Activated T-cell treated with anti-CD3 and anti-CD28 coated beads, Interleukin-2, amount 50 U/mL, for 24 hours (primary cell): ENCODE measurements around the gene MLYCD.
"Not testable (repeated sequence)": the region's sequence is repeated elsewhere in the genome, so short reads cannot be mapped to it uniquely, and the experiment has no call there.

Experiments
- DNase-seq: peaks from one replicate; pipeline ENCODE4 v3.0.0-alpha.2; 2020
- H3K27ac Mint-ChIP-seq: 2 replicates; pipeline ENCODE4 v1.8.0; 2020; ENCODE audit warnings: mild to moderate bottlenecking, mixed read lengths
- H3K27me3 Mint-ChIP-seq: 2 replicates; pipeline ENCODE4 v1.8.0; 2020; ENCODE audit warnings: mixed read lengths
- H3K36me3 Mint-ChIP-seq: 2 replicates; pipeline ENCODE4 v1.8.0; 2020; ENCODE audit warnings: low read depth, mixed read lengths
- H3K4me1 Mint-ChIP-seq: 2 replicates; pipeline ENCODE4 v1.8.0; 2020; ENCODE audit warnings: low read depth, mixed read lengths
- H3K4me3 Mint-ChIP-seq: 2 replicates; pipeline ENCODE4 v1.8.0; 2020; ENCODE audit warnings: mild to moderate bottlenecking, moderate library complexity, mixed read lengths
- H3K9me3 Mint-ChIP-seq: 2 replicates; pipeline ENCODE4 v1.8.0; 2020; ENCODE audit warnings: mixed read lengths

Gene MLYCD

GRCh38 chr16:83937267-83937666 lies 38.4 kb downstream of the MLYCD start:
- Mint-ChIP-seq H3K4me1 (no peaks in the 10 kb centered on the region), H3K4me3 (no peak overlapping the region), H3K36me3 (no peaks in the 10 kb centered on the region), H3K27me3 (no peaks in the 10 kb centered on the region), H3K9me3 (no peaks in the 10 kb centered on the region), H3K27ac (no peak overlapping the region)
- no peak for DNase-seq

GRCh38 chr16:83937922-83938885 lies 39.3 kb downstream of the MLYCD start:
- no peaks in the 10 kb centered on the region for H3K9me3 Mint-ChIP-seq
- H3K4me1 Mint-ChIP-seq = no peaks in the 10 kb centered on the region
- DNase-seq = no peak
- no peak overlapping the region for H3K27ac Mint-ChIP-seq
- no peak overlapping the region for H3K4me3 Mint-ChIP-seq
- H3K36me3 Mint-ChIP-seq = no peaks in the 10 kb centered on the region
- no peaks in the 10 kb centered on the region for H3K27me3 Mint-ChIP-seq

DNA sequence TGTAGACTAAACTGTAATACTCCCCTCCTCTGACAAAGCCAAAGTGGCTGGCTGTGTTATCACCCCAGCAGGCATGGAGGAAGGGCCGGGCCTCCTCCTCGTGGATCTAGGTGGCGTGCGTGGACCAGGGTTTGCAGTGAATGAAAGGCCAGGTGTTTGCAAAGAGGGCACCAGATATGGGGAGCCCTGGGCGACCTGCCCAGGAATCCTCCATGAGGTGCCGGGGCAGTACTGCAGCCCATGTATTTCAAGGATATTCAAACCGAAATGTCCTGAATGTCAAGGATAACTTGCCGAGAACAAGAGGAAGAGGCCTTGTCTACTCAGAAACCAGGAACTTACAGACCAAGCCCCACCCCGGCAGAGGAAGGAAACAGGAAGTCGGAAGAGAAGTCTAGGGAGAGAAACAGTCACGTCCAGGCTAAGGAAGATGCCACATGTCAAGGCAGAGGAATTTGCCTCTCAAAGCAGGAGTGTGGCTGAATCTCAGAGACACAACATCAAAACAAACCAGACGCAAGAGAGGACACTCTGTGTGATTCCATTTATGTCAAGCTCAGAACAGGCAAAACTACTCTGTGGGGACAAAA lies 40.4 kb downstream of the MLYCD start:
- Mint-ChIP-seq H3K36me3 (no peaks in the 10 kb centered on the region), H3K9me3 (no peaks in the 10 kb centered on the region), H3K4me1 (no peaks in the 10 kb centered on the region), H3K4me3 (no peak overlapping the region), H3K27ac (no peak overlapping the region), H3K27me3 (no peaks in the 10 kb centered on the region)
- DNase-seq = no peak

DNA sequence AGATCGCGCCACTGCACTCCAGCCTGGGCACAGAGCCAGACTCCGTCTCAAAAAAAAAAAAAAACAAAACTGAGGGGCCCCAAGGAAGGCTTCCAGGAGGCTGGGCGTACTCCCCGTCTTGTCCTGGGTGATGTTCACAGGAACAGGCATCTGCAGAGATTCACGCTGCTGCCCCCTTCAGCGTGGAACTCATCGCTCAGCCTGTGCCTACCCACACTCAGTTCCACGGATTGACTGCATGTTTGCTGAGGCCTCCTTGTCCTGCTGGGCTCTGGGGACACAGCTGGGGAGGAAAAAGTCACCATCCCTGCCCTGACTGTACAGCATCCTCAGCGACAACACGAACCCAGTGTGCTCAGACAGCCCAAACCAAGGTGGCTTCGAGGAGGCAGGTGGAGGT lies 41.2 kb downstream of the MLYCD start:
- Mint-ChIP-seq H3K36me3 (no peaks in the 10 kb centered on the region), H3K27ac (no peak overlapping the region), H3K27me3 (no peaks in the 10 kb centered on the region), H3K4me3 (no peak overlapping the region), H3K9me3 (no peaks in the 10 kb centered on the region), H3K4me1 (no peaks in the 10 kb centered on the region)
- DNase-seq = no peak

- H3K4me1 Mint-ChIP-seq = no peaks in the 10 kb centered on the region
- DNase-seq = no peak
- H3K27me3 Mint-ChIP-seq = no peaks in the 10 kb centered on the region
- no peaks in the 10 kb centered on the region for H3K9me3 Mint-ChIP-seq
- no peaks in the 10 kb centered on the region for H3K36me3 Mint-ChIP-seq
- H3K4me3 Mint-ChIP-seq = no peak overlapping the region
- H3K27ac Mint-ChIP-seq = no peak overlapping the region
Measured at GRCh38 chr16:83940630-83941378, 41.9 kb downstream of the MLYCD start.

DNA sequence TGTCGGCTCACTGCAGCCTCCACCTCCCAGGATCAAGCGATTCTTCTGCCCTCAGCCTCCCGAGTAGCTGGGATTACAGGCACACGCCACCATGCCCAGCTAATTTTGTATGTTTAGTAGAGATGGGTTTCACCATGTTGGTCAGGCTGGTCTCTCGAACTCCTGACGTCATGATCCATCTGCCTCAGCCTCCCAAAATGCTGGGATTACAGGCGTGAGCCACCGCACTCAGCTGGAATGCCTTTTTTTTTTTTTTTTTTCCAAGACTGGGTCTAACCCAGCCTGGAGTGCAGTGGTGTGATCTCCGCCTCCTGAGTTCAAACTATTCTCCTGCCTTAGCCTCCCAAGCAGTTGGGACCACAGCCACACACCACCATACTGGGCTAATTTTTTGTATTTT lies 42.6 kb downstream of the MLYCD start:
- not testable (repeated sequence) for H3K9me3 Mint-ChIP-seq, H3K27me3 Mint-ChIP-seq, H3K4me3 Mint-ChIP-seq, H3K36me3 Mint-ChIP-seq, H3K27ac Mint-ChIP-seq, H3K4me1 Mint-ChIP-seq, DNase-seq

GRCh38 chr16:83942074-83942473 lies 43.2 kb downstream of the MLYCD start:
- no peak overlapping the region for H3K27ac Mint-ChIP-seq
- H3K36me3 Mint-ChIP-seq = no peaks in the 10 kb centered on the region
- H3K4me3 Mint-ChIP-seq = no peak overlapping the region
- no peak for DNase-seq
- H3K9me3 Mint-ChIP-seq = no peaks in the 10 kb centered on the region
- H3K4me1 Mint-ChIP-seq = no peaks in the 10 kb centered on the region
- H3K27me3 Mint-ChIP-seq = no peaks in the 10 kb centered on the region

- no peaks in the 10 kb centered on the region for H3K27me3 Mint-ChIP-seq
- no peak overlapping the region for H3K4me3 Mint-ChIP-seq
- no peaks in the 10 kb centered on the region for H3K36me3 Mint-ChIP-seq
- no peak overlapping the region for H3K27ac Mint-ChIP-seq
- H3K9me3 Mint-ChIP-seq = no peaks in the 10 kb centered on the region
- H3K4me1 Mint-ChIP-seq = no peaks in the 10 kb centered on the region
- no peak for DNase-seq
Measured at GRCh38 chr16:83942815-83943515, 44.0 kb downstream of the MLYCD start.

GRCh38 chr16:83943516-83944050 lies 44.7 kb downstream of the MLYCD start:
- Mint-ChIP-seq H3K9me3 (no peaks in the 10 kb centered on the region), H3K4me3 (no peak overlapping the region), H3K4me1 (no peaks in the 10 kb centered on the region)

GRCh38 chr16:83945587-83945986 lies 46.7 kb downstream of the MLYCD start:
- no peaks in the 10 kb centered on the region for H3K27me3 Mint-ChIP-seq

More at GRCh38 chr16:83943516-83944050, 44.7 kb downstream of the MLYCD start:
- Mint-ChIP-seq H3K27ac (no peak overlapping the region), H3K36me3 (no peaks in the 10 kb centered on the region), H3K27me3 (no peaks in the 10 kb centered on the region)
- no peak for DNase-seq

DNA sequence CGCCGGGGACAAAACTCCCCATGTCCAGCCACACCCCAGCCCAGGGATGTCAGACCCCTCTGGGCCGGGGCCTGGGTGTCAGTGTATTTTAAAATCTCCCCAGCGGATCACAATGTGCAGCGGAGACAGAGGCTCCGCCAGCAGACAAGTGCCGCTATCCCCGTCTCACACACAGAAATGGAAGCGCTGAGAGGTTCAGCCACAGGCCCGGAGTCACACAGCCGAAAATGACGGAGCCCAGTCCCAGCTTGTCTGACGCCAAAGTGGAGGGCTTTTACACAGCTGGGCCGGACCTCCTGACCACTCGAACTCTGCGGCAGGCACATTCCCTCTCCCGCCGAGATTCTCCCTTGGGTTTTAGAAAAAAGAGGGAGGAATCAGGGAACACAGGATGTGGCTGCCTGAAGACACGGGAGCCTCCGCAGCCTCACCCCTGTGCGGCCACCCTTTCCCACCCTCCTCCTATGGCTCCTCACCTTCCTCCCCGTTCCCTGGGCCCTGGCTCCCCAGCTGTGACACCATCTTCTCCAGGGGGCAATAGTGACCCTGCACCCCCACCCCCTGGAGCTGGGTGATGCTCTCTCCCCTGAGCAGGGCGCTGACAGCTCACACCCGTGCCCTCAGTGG lies 47.4 kb downstream of the MLYCD start:
- Mint-ChIP-seq H3K4me3 (no peak overlapping the region), H3K9me3 (no peaks in the 10 kb centered on the region), H3K36me3 (no peaks in the 10 kb centered on the region), H3K4me1 (no peaks in the 10 kb centered on the region), H3K27me3 (no peaks in the 10 kb centered on the region), H3K27ac (no peak overlapping the region)
- DNase-seq = no peak

More at GRCh38 chr16:83945587-83945986, 46.7 kb downstream of the MLYCD start:
- H3K27ac Mint-ChIP-seq = no peak overlapping the region
- H3K4me1 Mint-ChIP-seq = no peaks in the 10 kb centered on the region
- no peaks in the 10 kb centered on the region for H3K36me3 Mint-ChIP-seq
- H3K4me3 Mint-ChIP-seq = no peak overlapping the region
- H3K9me3 Mint-ChIP-seq = no peaks in the 10 kb centered on the region
- no peak for DNase-seq

DNA sequence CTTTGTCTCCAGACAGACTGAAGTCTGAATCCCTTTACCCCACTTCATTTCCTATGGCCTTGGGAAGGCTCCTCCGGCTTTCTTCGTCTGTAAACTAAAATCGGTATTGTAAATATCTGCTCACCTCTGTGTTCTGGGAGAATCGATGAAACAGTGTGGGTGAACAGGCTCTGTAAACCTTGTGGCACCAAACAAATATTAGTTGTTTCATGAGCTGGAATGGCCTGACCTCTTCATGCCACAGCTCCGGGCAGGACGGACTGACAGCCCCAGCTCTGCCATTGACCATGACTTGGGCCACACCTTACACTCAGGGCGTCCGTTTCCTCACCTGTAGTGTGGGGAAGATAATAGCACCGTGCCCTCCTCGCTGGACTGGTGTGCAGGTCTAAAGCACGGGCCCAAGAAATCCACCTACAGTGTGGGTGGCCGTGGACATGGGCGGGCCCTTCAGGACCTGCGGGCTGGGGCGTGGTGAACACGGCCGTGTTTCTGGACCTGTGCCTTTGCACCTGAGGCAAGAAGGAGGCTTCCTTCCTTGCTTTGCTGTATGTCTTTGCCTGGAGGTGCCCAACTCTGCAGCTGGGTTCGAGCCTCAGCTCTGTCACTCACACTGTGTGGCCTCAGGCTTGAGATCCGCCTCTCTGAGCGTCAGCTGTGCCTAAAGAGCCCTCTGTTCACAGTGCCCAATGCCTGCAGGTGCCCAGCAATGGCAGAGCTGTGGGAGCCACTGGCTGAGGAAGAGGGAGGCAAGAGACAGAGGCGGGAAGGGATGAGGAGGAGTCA lies 48.1 kb downstream of the MLYCD start:
- Mint-ChIP-seq H3K27me3 (no peaks in the 10 kb centered on the region), H3K27ac (no peak overlapping the region), H3K4me3 (no peak overlapping the region), H3K4me1 (no peaks in the 10 kb centered on the region), H3K36me3 (no peaks in the 10 kb centered on the region), H3K9me3 (no peaks in the 10 kb centered on the region)
- no peak for DNase-seq

- no peak for DNase-seq
- H3K36me3 Mint-ChIP-seq = no peaks in the 10 kb centered on the region
- H3K9me3 Mint-ChIP-seq = no peaks in the 10 kb centered on the region
- no peak overlapping the region for H3K27ac Mint-ChIP-seq
- no peaks in the 10 kb centered on the region for H3K27me3 Mint-ChIP-seq
- H3K4me1 Mint-ChIP-seq = peaks cover 5% of the 10 kb centered on the region
- no peak overlapping the region for H3K4me3 Mint-ChIP-seq
Measured at GRCh38 chr16:83947642-83948234, 48.8 kb downstream of the MLYCD start.
